GM18498 (cell line): ENCODE measurements around the gene ADCY2.
"Not testable (repeated sequence)": the region's sequence is repeated elsewhere in the genome, so short reads cannot be mapped to it uniquely, and the experiment has no call there.

Experiments
- ATAC-seq: cut with Tn5 transposase; IDR thresholded peaks from one replicate; pipeline ENCODE4 v1.9.1; 2021; ENCODE audit warnings: mild to moderate bottlenecking, moderate library complexity; ENCODE audit not compliant: unreplicated experiment

Gene ADCY2

GRCh38 chr5:7394889-7395431 lies 978 bp upstream of the ADCY2 start:
- ATAC-seq: no peak

- no peak for ATAC-seq
These were observed 449 bp upstream of the ADCY2 start for GRCh38 chr5:7395432-7395946.

- no peak for ATAC-seq
These were observed 946 bp downstream of the ADCY2 start for GRCh38 chr5:7396713-7397454.

- no peak for ATAC-seq
These were observed 2.0 kb downstream of the ADCY2 start for GRCh38 chr5:7397937-7398336.

GRCh38 chr5:7398596-7399280 lies 2.8 kb downstream of the ADCY2 start:
- ATAC-seq: no peak

GRCh38 chr5:7405277-7405676 lies 9.3 kb downstream of the ADCY2 start:
- ATAC-seq: no peak

GRCh38 chr5:7410936-7411511 lies 15.1 kb downstream of the ADCY2 start:
- no peak for ATAC-seq

DNA sequence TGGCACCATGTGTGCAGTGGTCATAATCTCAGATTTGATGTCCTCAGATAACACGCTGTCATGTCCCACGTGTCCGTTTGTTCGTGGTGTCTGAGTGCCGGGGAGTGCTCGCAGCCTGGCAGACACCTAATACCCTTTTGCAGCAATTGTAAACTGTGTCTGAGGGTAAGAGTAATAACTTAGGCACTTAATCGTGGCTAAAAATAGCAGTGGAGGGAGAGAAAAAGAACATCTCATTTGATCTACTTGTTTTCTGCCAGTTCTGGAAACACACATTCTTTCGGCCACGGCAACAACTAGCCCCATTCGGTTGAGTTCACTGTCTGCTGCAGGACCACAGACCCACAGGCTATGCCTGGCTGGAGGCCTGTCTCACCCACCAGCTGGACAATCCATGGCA lies 16.5 kb downstream of the ADCY2 start:
- ATAC-seq: no peak

- no peak for ATAC-seq
These were observed 19.2 kb downstream of the ADCY2 start for GRCh38 chr5:7415123-7415522.

GRCh38 chr5:7415587-7416535 lies 19.9 kb downstream of the ADCY2 start:
- ATAC-seq: no peak

DNA sequence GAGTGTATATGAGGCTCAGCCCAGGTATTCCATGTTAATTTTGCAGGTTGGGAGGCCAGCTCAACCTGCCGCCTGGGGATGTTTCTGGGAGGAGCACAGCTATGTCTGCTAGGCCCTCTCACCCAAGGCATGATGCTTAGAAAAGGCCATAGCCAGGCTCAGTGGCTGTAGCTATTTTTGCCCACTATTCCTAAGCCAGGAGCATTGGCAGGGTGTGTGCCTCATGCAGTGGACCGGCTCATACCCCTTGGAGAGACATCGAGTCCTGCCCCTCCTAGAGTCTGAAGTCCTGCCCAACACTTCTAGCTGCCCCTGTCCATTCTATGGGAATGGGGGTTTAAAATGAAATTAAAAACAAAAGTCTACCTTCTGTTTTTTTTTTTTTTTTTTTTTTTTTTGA lies 22.3 kb downstream of the ADCY2 start:
- no peak for ATAC-seq

- ATAC-seq: no peak
These were observed 23.4 kb downstream of the ADCY2 start for GRCh38 chr5:7419367-7419766.

GRCh38 chr5:7419846-7420245 lies 23.9 kb downstream of the ADCY2 start:
- ATAC-seq: no peak

DNA sequence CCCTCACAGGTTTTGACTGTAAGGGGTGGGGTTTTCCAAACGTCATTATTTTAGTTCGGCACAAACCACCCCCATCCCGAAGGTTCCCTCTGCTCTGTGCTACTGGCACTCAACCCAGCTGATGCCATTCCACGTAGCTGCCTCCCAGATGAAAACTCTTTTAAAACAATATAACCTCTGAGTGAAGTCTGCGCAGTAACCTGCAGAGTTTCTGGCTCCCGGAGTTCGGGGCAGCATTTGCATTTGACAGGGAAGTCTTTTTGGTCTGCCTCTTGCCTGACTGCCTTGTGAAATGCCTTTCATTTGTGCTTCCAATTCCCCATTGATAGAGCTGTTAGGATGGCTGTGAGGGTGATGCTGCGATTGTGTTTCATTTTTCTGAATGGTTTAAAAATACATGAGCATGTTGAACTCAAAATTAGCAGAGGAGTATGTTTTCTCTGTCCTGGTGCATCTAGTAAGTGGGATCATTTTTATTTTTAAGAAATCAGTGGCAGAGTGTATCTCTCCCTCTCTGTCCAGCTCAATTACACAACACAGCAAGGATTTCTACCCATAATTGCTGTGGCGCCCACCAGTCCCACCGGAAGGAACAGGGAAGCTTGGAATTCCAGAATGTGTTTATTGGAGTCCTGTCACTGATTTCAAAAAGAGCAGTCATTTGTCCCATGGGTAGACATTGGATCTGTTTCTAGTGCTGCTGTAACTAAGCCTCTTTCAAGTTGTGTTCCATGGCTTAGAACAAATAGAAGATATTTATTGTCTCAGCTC lies 24.8 kb downstream of the ADCY2 start:
- no peak for ATAC-seq

GRCh38 chr5:7422316-7423106 lies 26.6 kb downstream of the ADCY2 start:
- ATAC-seq: no peak

GRCh38 chr5:7423231-7423630 lies 27.3 kb downstream of the ADCY2 start:
- not testable (repeated sequence) for ATAC-seq

DNA sequence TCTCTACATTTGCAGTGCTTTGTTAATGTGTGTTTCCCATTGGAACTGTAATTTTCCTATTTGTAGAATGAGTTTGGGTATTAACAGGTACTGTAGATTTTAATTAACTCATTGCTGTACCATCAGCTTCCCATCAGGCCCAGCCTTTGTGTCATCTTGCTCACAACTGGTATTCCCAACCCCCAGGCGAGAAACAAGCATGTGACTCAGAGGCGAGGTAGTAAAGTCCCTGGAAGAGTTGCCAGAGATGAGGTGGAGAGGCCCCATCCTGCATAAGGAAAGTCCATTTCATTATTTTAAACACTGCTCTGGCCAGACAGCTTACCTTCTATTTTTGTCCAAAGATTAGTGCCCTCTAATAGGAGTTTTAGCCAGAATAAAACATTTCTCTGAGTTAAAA lies 29.9 kb downstream of the ADCY2 start:
- no peak for ATAC-seq

DNA sequence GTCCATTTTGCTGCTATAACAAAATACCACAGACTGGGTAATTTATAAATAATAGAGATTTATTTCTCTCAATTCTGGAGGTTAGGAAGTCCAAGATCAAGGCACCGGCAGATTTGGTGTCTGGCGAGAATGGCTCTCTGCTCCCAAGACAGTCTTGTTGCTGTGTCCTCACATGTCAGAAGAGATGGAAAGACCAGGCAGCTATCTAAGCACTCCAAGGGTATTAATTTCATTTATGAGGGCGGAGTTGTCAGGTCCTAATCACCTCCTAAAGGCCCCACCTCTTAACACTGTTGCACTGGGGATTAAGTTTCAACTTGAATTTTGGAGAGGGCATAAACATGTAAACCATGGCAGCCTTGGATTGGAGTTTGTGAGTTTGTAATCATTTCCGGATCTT lies 30.3 kb downstream of the ADCY2 start:
- ATAC-seq: no peak

DNA sequence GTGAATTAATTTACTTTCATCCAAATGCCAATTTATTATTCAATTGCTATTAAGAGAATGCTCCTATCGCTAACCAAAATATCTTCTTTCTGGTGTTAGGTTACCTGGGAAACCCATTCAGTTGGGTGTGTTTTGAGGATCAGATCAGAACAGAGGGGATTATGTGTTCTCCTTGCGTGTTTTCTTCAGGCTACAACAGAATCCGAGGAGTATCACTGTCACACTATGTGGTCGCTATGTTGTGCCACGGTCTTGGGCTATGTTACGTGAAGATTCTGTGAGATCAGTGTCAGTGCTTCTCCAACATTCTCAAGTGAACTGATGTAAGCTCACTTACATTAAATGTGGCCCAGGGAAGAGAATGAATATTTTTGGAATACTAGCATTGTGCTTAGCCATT lies 39.0 kb downstream of the ADCY2 start:
- no peak for ATAC-seq
